HPDE6-E6E7 (cell line): Measurements from ENCODE around the gene CT45A8.
"Not testable (repeated sequence)": the region's sequence is repeated elsewhere in the genome, so short reads cannot be mapped to it uniquely, and the experiment has no call there.

ENCODE experiments used
- DNase-seq: peaks from one replicate; pipeline ENCODE4 v3.0.0; 2011; ENCODE audit warnings: missing footprints; ENCODE audit errors: extremely low spot score

Gene CT45A8

GRCh38 chrX:135854438-135854837 lies at the start of gene CT45A8:
TSS of gene CT45A8 (minus strand) at chrX:135854538. CDS start at chrX:135850783, 3,755 bp downstream.
- not testable (repeated sequence) for DNase-seq

GRCh38 chrX:135893294-135893817 lies 39.0 kb upstream of the CT45A8 start, which contains the start of the genes CT45A10 and SAGE1:
TSS of gene CT45A10 (minus strand) at chrX:135893444. CDS start at chrX:135885344, 8,100 bp downstream.
TSS of gene SAGE1 (plus strand) at chrX:135893716. CDS start at chrX:135896243, 2,527 bp downstream.
- no peak for DNase-seq

- no peak for DNase-seq
Measured at GRCh38 chrX:135892781-135893180, 38.4 kb upstream of the CT45A8 start.

- DNase-seq, result no peak
Measured at GRCh38 chrX:135890087-135890585, 35.8 kb upstream of the CT45A8 start.

- not testable (repeated sequence) for DNase-seq
Measured at GRCh38 chrX:135888976-135889375, 34.6 kb upstream of the CT45A8 start.

GRCh38 chrX:135888230-135888629 lies 33.9 kb upstream of the CT45A8 start:
- DNase-seq, result not testable (repeated sequence)

GRCh38 chrX:135882741-135883140 lies 28.4 kb upstream of the CT45A8 start:
- DNase-seq, result not testable (repeated sequence)

GRCh38 chrX:135871712-135872111 lies 17.4 kb upstream of the CT45A8 start, which contains the start of gene CT45A9:
TSS of gene CT45A9 (minus strand) at chrX:135871812. CDS start at chrX:135868061, 3,751 bp downstream.
- not testable (repeated sequence) for DNase-seq

- not testable (repeated sequence) for DNase-seq
Measured at GRCh38 chrX:135837180-135837579, 17.2 kb downstream of the CT45A8 start, which contains the start of gene CT45A7. TSS of gene CT45A7 (minus strand) at chrX:135837280. CDS start at chrX:135833533, 3,747 bp downstream.

GRCh38 chrX:135819912-135820311 lies 34.4 kb downstream of the CT45A8 start, which contains the start of gene CT45A2:
TSS of gene CT45A2 (minus strand) at chrX:135820012. CDS start at chrX:135816265, 3,747 bp downstream.
- DNase-seq, result not testable (repeated sequence)

- not testable (repeated sequence) for DNase-seq
Measured at GRCh38 chrX:135802687-135803086, 51.7 kb downstream of the CT45A8 start, which contains the start of gene CT45A6. TSS of gene CT45A6 (minus strand) at chrX:135802787. CDS start at chrX:135798993, 3,794 bp downstream.
